ENCODE data around the gene HPS4.
A peak's percentile ranks its signal among the peaks of the same experiment; 100 is the strongest.
"Not testable (repeated sequence)": the region's sequence is repeated elsewhere in the genome, so short reads cannot be mapped to it uniquely, and the experiment has no call there.

Gene HPS4

GRCh38 chr22:26483439-26484359, at the start of gene HPS4, which contains the start of gene SRRD:
Gene HPS4 (minus strand): TSS chr22:26483783. CDS start chr22:26481762, 2,021 bp downstream.
Gene SRRD (plus strand): TSS chr22:26483877. CDS start chr22:26483891, 14 bp downstream.
- DNase-seq, result peak; percentile 92
- in situ Hi-C loops (cut with HindIII; ENCODE audit: low pct_ligation_motif_present, low pct_unique_long_range_greater_than_20kb, low sequenced_read_pairs), result no loop called here

- in situ Hi-C loops (cut with HindIII; ENCODE audit: low pct_ligation_motif_present, low pct_unique_long_range_greater_than_20kb, low sequenced_read_pairs), result no loop called here
- DNase-seq, result no peak
Observed at GRCh38 chr22:26529345-26529744, 45.8 kb upstream of the HPS4 start.

GRCh38 chr22:26528518-26528917, 44.9 kb upstream of the HPS4 start:
- DNase-seq; in situ Hi-C loops (cut with HindIII; ENCODE audit: low pct_ligation_motif_present, low pct_unique_long_range_greater_than_20kb, low sequenced_read_pairs): not testable (repeated sequence)

GRCh38 chr22:26527574-26528465, 44.2 kb upstream of the HPS4 start:
- DNase-seq, result no peak
- in situ Hi-C loops (cut with HindIII; ENCODE audit: low pct_ligation_motif_present, low pct_unique_long_range_greater_than_20kb, low sequenced_read_pairs), result no loop called here

GRCh38 chr22:26527167-26527566, 43.6 kb upstream of the HPS4 start:
- in situ Hi-C loops (cut with HindIII; ENCODE audit: low pct_ligation_motif_present, low pct_unique_long_range_greater_than_20kb, low sequenced_read_pairs), result no loop called here
- DNase-seq, result no peak

GRCh38 chr22:26525946-26526564, 42.5 kb upstream of the HPS4 start:
- in situ Hi-C loops (cut with HindIII; ENCODE audit: low pct_ligation_motif_present, low pct_unique_long_range_greater_than_20kb, low sequenced_read_pairs), result no loop called here
- no peak for DNase-seq

GRCh38 chr22:26524870-26525269, 41.3 kb upstream of the HPS4 start:
- in situ Hi-C loops (cut with HindIII; ENCODE audit: low pct_ligation_motif_present, low pct_unique_long_range_greater_than_20kb, low sequenced_read_pairs), result no loop called here
- DNase-seq, result no peak

- in situ Hi-C loops (cut with HindIII; ENCODE audit: low pct_ligation_motif_present, low pct_unique_long_range_greater_than_20kb, low sequenced_read_pairs), result no loop called here
Observed at GRCh38 chr22:26522592-26522991, 39.0 kb upstream of the HPS4 start.

GRCh38 chr22:26522012-26522411, 38.4 kb upstream of the HPS4 start:
- in situ Hi-C loops (cut with HindIII; ENCODE audit: low pct_ligation_motif_present, low pct_unique_long_range_greater_than_20kb, low sequenced_read_pairs), result no loop called here
- no peak for DNase-seq

More at GRCh38 chr22:26522592-26522991, 39.0 kb upstream of the HPS4 start:
- no peak for DNase-seq

- in situ Hi-C loops (cut with HindIII; ENCODE audit: low pct_ligation_motif_present, low pct_unique_long_range_greater_than_20kb, low sequenced_read_pairs), result no loop called here
- no peak for DNase-seq
Observed at GRCh38 chr22:26517429-26517828, 33.8 kb upstream of the HPS4 start.

- no peak for DNase-seq
- in situ Hi-C loops (cut with HindIII; ENCODE audit: low pct_ligation_motif_present, low pct_unique_long_range_greater_than_20kb, low sequenced_read_pairs), result no loop called here
Observed at GRCh38 chr22:26516503-26516902, 32.9 kb upstream of the HPS4 start.

- in situ Hi-C loops (cut with HindIII; ENCODE audit: low pct_ligation_motif_present, low pct_unique_long_range_greater_than_20kb, low sequenced_read_pairs), result no loop called here
- DNase-seq, result no peak
Observed at GRCh38 chr22:26515931-26516330, 32.3 kb upstream of the HPS4 start.

- no peak for DNase-seq
- in situ Hi-C loops (cut with HindIII; ENCODE audit: low pct_ligation_motif_present, low pct_unique_long_range_greater_than_20kb, low sequenced_read_pairs), result no loop called here
Observed at GRCh38 chr22:26514419-26515161, 31.0 kb upstream of the HPS4 start.

- DNase-seq, result no peak
- in situ Hi-C loops (cut with HindIII; ENCODE audit: low pct_ligation_motif_present, low pct_unique_long_range_greater_than_20kb, low sequenced_read_pairs), result no loop called here
Observed at GRCh38 chr22:26513838-26514237, 30.3 kb upstream of the HPS4 start.

- peak; percentile 91 for DNase-seq
- in situ Hi-C loops (cut with HindIII; ENCODE audit: low pct_ligation_motif_present, low pct_unique_long_range_greater_than_20kb, low sequenced_read_pairs), result no loop called here
Observed at GRCh38 chr22:26512149-26512793, 28.7 kb upstream of the HPS4 start, which contains the start of gene TFIP11. Gene TFIP11 (minus strand): TSS chr22:26512473. CDS start chr22:26510272, 2,201 bp downstream.

- in situ Hi-C loops (cut with HindIII; ENCODE audit: low pct_ligation_motif_present, low pct_unique_long_range_greater_than_20kb, low sequenced_read_pairs), result no loop called here
- no peak for DNase-seq
Observed at GRCh38 chr22:26508148-26508547, 24.6 kb upstream of the HPS4 start.

GRCh38 chr22:26503758-26504157, 20.2 kb upstream of the HPS4 start:
- DNase-seq, result no peak
- in situ Hi-C loops (cut with HindIII; ENCODE audit: low pct_ligation_motif_present, low pct_unique_long_range_greater_than_20kb, low sequenced_read_pairs), result no loop called here

Data from ACHN (cell line).